Measurements from ENCODE around the gene MYH2. TPM values are rescaled to one million over a fixed set of nuclear protein-coding genes. Genes with fewer than 3 reads are reported as not detected.

MYH2 gene
- total RNA-seq, 1 experiment from 2014 or later: not detected

DNA sequence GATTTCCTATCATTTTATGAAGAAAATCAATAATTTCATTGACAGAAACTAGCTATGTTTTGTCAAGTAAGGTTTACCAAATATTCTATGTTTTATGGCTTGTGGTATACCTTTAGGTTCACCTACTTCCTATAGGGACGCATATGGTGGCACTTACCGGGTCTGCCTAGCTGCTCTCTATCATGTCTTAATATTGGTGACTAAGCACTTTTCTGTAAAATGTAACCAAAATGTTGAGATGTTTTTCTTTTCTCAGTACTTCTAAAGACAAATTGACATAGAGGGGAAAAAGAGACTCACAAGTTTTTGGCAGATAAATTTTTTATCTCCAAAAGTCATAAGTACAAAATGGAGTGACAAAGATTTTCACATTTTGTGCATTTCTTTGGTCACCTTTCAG is 57.5 kb downstream of the MYH2 start:
- POLR2A ChIA-PET: no interaction called here

More for the DNA sequence above, 57.5 kb downstream of the MYH2 start:
- intact Hi-C loops (cut with micrococcal nuclease): no loop called here
- TF ChIP-seq FOSL1 (IDR thresholded peaks at IDR 0.05; ENCODE audit: low read depth): no peak
- no peak for TF ChIP-seq EGR1 (IDR thresholded peaks at IDR 0.05; ENCODE audit: low read depth)
- TF ChIP-seq ELF1 (IDR thresholded peaks at IDR 0.05; ENCODE audit: borderline replicate concordance, low read depth): no peak
- no peak for TF ChIP-seq CEBPB (IDR thresholded peaks at IDR 0.05; ENCODE audit: low read depth)
- no peak for TF ChIP-seq JUND (IDR thresholded peaks at IDR 0.05)
- no peak for TF ChIP-seq YY1 (IDR thresholded peaks at IDR 0.05; ENCODE audit: extremely low read depth, insufficient replicate concordance, low read depth, low read length)
- no peak for TF ChIP-seq SRF (IDR thresholded peaks at IDR 0.05; ENCODE audit: low read depth)
- no peak for TF ChIP-seq SP1 (IDR thresholded peaks at IDR 0.05; ENCODE audit: low read depth)
- TF ChIP-seq RAD21 (IDR thresholded peaks at IDR 0.05; ENCODE audit: low read depth): no peak
- no peak for TF ChIP-seq EZH2phosphoT487 (IDR thresholded peaks at IDR 0.05; ENCODE audit: borderline replicate concordance)
- TF ChIP-seq EZH2 (IDR thresholded peaks at IDR 0.05): no peak
- no peak for TF ChIP-seq CBX3 (IDR thresholded peaks at IDR 0.05; ENCODE audit: low read depth)
- TF ChIP-seq TCF7L2 (IDR thresholded peaks at IDR 0.05; ENCODE audit: borderline replicate concordance, extremely low read depth, insufficient read depth, insufficient read length): no peak
- no peak for TF ChIP-seq POLR2AphosphoS5 (IDR thresholded peaks at IDR 0.05; ENCODE audit: low read depth, low read length)
- no peak for TF ChIP-seq ZFX (IDR thresholded peaks at IDR 0.05)
- TF ChIP-seq, protein P1, sequence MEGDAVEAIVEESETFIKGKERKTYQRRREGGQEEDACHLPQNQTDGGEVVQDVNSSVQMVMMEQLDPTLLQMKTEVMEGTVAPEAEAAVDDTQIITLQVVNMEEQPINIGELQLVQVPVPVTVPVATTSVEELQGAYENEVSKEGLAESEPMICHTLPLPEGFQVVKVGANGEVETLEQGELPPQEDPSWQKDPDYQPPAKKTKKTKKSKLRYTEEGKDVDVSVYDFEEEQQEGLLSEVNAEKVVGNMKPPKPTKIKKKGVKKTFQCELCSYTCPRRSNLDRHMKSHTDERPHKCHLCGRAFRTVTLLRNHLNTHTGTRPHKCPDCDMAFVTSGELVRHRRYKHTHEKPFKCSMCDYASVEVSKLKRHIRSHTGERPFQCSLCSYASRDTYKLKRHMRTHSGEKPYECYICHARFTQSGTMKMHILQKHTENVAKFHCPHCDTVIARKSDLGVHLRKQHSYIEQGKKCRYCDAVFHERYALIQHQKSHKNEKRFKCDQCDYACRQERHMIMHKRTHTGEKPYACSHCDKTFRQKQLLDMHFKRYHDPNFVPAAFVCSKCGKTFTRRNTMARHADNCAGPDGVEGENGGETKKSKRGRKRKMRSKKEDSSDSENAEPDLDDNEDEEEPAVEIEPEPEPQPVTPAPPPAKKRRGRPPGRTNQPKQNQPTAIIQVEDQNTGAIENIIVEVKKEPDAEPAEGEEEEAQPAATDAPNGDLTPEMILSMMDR (IDR thresholded peaks at IDR 0.05 in 2 of 3, conservative IDR thresholded peaks at IDR 0.05 in 1 of 3; ENCODE audit: borderline replicate concordance in 1 of 3, insufficient read depth in 1 of 3, low read depth in 2 of 3, low read length in 2 of 3): no peak
- TF ChIP-seq, protein P2, sequence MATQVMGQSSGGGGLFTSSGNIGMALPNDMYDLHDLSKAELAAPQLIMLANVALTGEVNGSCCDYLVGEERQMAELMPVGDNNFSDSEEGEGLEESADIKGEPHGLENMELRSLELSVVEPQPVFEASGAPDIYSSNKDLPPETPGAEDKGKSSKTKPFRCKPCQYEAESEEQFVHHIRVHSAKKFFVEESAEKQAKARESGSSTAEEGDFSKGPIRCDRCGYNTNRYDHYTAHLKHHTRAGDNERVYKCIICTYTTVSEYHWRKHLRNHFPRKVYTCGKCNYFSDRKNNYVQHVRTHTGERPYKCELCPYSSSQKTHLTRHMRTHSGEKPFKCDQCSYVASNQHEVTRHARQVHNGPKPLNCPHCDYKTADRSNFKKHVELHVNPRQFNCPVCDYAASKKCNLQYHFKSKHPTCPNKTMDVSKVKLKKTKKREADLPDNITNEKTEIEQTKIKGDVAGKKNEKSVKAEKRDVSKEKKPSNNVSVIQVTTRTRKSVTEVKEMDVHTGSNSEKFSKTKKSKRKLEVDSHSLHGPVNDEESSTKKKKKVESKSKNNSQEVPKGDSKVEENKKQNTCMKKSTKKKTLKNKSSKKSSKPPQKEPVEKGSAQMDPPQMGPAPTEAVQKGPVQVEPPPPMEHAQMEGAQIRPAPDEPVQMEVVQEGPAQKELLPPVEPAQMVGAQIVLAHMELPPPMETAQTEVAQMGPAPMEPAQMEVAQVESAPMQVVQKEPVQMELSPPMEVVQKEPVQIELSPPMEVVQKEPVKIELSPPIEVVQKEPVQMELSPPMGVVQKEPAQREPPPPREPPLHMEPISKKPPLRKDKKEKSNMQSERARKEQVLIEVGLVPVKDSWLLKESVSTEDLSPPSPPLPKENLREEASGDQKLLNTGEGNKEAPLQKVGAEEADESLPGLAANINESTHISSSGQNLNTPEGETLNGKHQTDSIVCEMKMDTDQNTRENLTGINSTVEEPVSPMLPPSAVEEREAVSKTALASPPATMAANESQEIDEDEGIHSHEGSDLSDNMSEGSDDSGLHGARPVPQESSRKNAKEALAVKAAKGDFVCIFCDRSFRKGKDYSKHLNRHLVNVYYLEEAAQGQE (IDR thresholded peaks at IDR 0.05; ENCODE audit: low read depth): no peak
- TF ChIP-seq SIN3A (IDR thresholded peaks at IDR 0.05; ENCODE audit: low read depth): no peak
- H2AFZ ChIP-seq (ENCODE audit: low read depth, low read length, poor library complexity, severe bottlenecking): no peak overlapping the region
- no peaks in the 10 kb centered on the region for H3K36me3 ChIP-seq (ENCODE audit: control insufficient read depth in 1 of 2, insufficient read depth in 2 of 2, low read length in 2 of 2)
- ChIA-PET CTCF (no interaction called here), RAD21 (ENCODE audit: low non-redundant PET in 1 of 2, low total read pairs in 2 of 2, uncharacterized antibody in 2 of 2, unreplicated experiment in 2 of 2) (no interaction called here)
- no peaks in the 10 kb centered on the region for H3K9me2 ChIP-seq (ENCODE audit: insufficient read depth)
- no peak overlapping the region for H3K9ac ChIP-seq (ENCODE audit: low read length)
- DNase-seq (ENCODE audit: low read depth, low spot score): no peak
- no peak overlapping the region for H3K27ac ChIP-seq (ENCODE audit: low read depth, low read length)
- BruUV-seq (replicated peaks): no TSS peak
- 0 out of 2 replicates have a peak, but pooled peaks cover 4% of the 10 kb centered on the region for H3K27me3 ChIP-seq (ENCODE audit: insufficient read depth, low read length)
- H3K79me2 ChIP-seq (ENCODE audit: insufficient read depth, low read length): no peaks in the 10 kb centered on the region
- H3K4me1 ChIP-seq (ENCODE audit: control insufficient read depth in 1 of 2, insufficient read depth in 2 of 2, low read length in 2 of 2): no peaks in the 10 kb centered on the region
- no peaks in the 10 kb centered on the region for H4K20me1 ChIP-seq (ENCODE audit: insufficient read depth)
- no peak overlapping the region for H3K4me2 ChIP-seq (ENCODE audit: low read length)
- no peak for ATAC-seq
- peaks cover 3 to 11% of the 10 kb centered on the region in 2 experiments; a peak in 1 of 4 replicates for H3K9me3 ChIP-seq (ENCODE audit: control insufficient read depth in 1 of 2, insufficient read depth in 1 of 2, low read depth in 1 of 2, low read length in 2 of 2)
- no peak overlapping the region for H3K4me3 ChIP-seq (replicated peaks in 1 of 2; ENCODE audit: low read depth in 1 of 2, low read length in 2 of 2)
